HL-60 (cell line): ENCODE results near the gene ATP2B3.

Experiments
- DNase-seq, 2 experiments: peaks; one replicate each; pipeline ENCODE4 v3.0.0-alpha.2; 2010 to 2020; ENCODE audit warnings: low read depth in 1 of 2, low spot score in 1 of 2
- H3K27ac ChIP-seq: fragments of 250-450 bp; sonication (Bioruptor Pico); replicated peaks from 2 replicates; pipeline ENCODE4 v1.5.1; 2020; ENCODE audit warnings: mild to moderate bottlenecking, moderate library complexity
- H3K27me3 ChIP-seq: fragments of 250-450 bp; sonication (Bioruptor Pico); 2 replicates; pipeline ENCODE4 v1.5.1; 2021; ENCODE audit warnings: mild to moderate bottlenecking, moderate library complexity; ENCODE audit not compliant: insufficient read depth, poor library complexity, severe bottlenecking
- H3K4me3 ChIP-seq: replicated peaks from 2 replicates; pipeline ENCODE4 v1.5.1; 2011; ENCODE audit warnings: mild to moderate bottlenecking, control low read depth, low read length; ENCODE audit not compliant: insufficient read depth
- CTCF ChIP-seq: IDR thresholded peaks from one replicate; pipeline ENCODE4 v1.5.1; 2011; ENCODE audit warnings: low read length, control low read depth, inconsistent platforms; ENCODE audit not compliant: insufficient read depth
- GABPA ChIP-seq: IDR thresholded peaks from 2 replicates; pipeline ENCODE4 v1.6.1; 2012; ENCODE audit warnings: low read depth
- POLR2AphosphoS5 ChIP-seq: IDR thresholded peaks from 2 replicates; pipeline ENCODE4 v1.6.1; 2012; ENCODE audit warnings: low read depth
- REST ChIP-seq: IDR thresholded peaks from 2 replicates; pipeline ENCODE4 v1.6.1; 2012; ENCODE audit warnings: low read depth; ENCODE audit not compliant: insufficient replicate concordance
- SPI1 ChIP-seq: IDR thresholded peaks from 2 replicates; pipeline ENCODE4 v1.6.1; 2012; ENCODE audit warnings: low read depth, mild to moderate bottlenecking, borderline replicate concordance

Gene ATP2B3

GRCh38 chrX:153549807-153550206, 32.4 kb downstream of the ATP2B3 start:
- Histone ChIP-seq H3K27ac (no peak overlapping the region), H3K27me3 (no peaks in the 10 kb centered on the region), H3K4me3 (no peak overlapping the region)
- TF ChIP-seq GABPA (no peak), SPI1 (no peak), POLR2AphosphoS5 (no peak), REST (no peak), CTCF (no peak)
- DNase-seq: no peak

GRCh38 chrX:153551135-153551534, 33.7 kb downstream of the ATP2B3 start:
- Histone ChIP-seq H3K27me3 (no peaks in the 10 kb centered on the region), H3K27ac (no peak overlapping the region), H3K4me3 (no peak overlapping the region)
- no peak for TF ChIP-seq SPI1
- TF ChIP-seq CTCF: no peak
- TF ChIP-seq REST: no peak
- no peak for TF ChIP-seq POLR2AphosphoS5
- no peak for TF ChIP-seq GABPA
- DNase-seq: no peak

GRCh38 chrX:153554519-153555167, 37.2 kb downstream of the ATP2B3 start:
- DNase-seq: peak; percentile 25 to 68
- Histone ChIP-seq H3K27ac (no peak overlapping the region), H3K4me3 (no peak overlapping the region), H3K27me3 (no peaks in the 10 kb centered on the region)
- TF ChIP-seq REST (no peak), SPI1 (no peak), CTCF (peak; percentile 27), POLR2AphosphoS5 (no peak), GABPA (no peak)
